Measurements from ENCODE around the gene GXYLT2. TPM values are rescaled to one million over a fixed set of nuclear protein-coding genes. Genes with fewer than 3 reads are reported as not detected.

Gene GXYLT2
- total RNA-seq, 6 donors from 2014 or later: 3.3 to 10.0 (median 5.9) TPM

DNA sequence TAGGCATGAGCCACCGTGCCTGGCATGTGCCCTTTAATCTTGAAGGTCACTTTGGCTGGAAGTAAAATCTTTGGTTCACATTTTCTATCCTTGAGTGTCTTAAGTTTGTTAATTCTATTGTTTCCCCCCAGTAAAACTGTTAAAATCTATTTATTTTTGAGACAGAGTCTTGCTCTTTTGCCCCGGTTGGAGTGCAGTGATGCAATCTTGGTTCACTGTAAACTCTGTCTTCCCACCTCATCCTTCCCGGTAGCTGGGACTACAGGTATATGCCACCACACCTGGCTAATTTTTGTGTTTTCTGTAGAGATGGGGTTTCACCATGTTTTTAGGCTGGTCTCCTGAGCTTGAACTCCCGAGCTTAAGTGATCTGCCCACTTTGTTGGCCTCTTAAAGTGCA is 116.5 kb downstream of the GXYLT2 start:
- Histone ChIP-seq H3K9me3 (no peaks in the 10 kb centered on the region), H3K27ac (no peak overlapping the region), H3K36me3 (peaks cover 0 to 34% (median 10%) of the 10 kb centered on the region in 4 donors), H3K4me1 (peaks cover 35 to 68% (median 36%) of the 10 kb centered on the region in 4 donors), H3K4me3 (no peak overlapping the region), H3K27me3 (no peaks in the 10 kb centered on the region)
- DNase-seq: no peak
- ATAC-seq (ENCODE audit: low FRiP score in 2 of 2): no peak
- 73 to 78% methylated on average over 4 of the region's 4 CpGs for WGBS, 2 donors
- TF ChIP-seq CTCF (IDR thresholded peaks at IDR 0.05) (no peak), EP300 (IDR thresholded peaks at IDR 0.05) (no peak), POLR2A (IDR thresholded peaks at IDR 0.05) (no peak), POLR2AphosphoS5 (IDR thresholded peaks at IDR 0.05) (no peak)

DNA sequence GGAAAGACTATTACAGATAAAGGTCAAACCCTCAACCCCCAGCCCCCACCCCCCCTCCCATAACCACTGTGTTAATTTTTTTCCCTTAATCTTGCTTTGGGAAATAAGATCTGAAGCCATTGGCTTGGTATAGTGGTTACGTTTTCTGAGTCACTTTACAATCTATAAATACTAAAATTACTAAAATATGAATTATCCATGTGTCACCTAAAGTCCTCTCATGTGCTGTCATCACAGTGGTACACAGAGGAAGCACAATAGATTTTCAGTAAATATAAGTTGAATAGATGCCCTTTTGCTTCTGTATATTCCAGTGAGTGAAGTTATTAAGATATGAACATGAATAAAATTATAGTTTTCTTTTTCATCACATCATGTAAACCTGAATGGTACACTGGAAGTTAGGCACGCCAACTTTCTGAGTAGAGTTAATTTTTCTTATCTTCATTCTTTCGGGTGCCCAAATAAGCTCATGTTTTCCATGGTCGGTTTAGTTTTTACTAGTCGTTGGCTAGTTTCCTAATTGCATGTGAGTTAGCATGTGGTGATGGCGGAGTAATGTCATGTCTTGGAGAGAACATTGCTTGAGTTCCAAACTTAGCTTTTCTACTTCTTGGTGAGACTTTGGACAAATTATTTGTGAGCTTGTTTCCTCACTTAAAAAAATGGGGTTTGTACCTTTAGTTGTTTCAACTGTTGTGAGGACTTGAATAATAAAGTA is 120.3 kb downstream of the GXYLT2 start:
- Histone ChIP-seq H3K4me1 (peaks cover 5 to 46% (median 16%) of the 10 kb centered on the region in 4 donors), H3K36me3 (peaks cover 0 to 24% (median 3%) of the 10 kb centered on the region in 4 donors), H3K27me3 (no peaks in the 10 kb centered on the region), H3K27ac (no peak overlapping the region), H3K4me3 (no peak overlapping the region), H3K9me3 (no peaks in the 10 kb centered on the region)
- DNase-seq (no peak), ATAC-seq (ENCODE audit: low FRiP score in 2 of 2) (no peak)
- 60 to 78% methylated on average over 6 of the region's 6 CpGs for WGBS, 2 donors
- no peak for TF ChIP-seq CTCF (IDR thresholded peaks at IDR 0.05)
- TF ChIP-seq POLR2AphosphoS5 (IDR thresholded peaks at IDR 0.05): no peak
- no peak for TF ChIP-seq POLR2A (IDR thresholded peaks at IDR 0.05)
- TF ChIP-seq EP300 (IDR thresholded peaks at IDR 0.05): no peak

DNA sequence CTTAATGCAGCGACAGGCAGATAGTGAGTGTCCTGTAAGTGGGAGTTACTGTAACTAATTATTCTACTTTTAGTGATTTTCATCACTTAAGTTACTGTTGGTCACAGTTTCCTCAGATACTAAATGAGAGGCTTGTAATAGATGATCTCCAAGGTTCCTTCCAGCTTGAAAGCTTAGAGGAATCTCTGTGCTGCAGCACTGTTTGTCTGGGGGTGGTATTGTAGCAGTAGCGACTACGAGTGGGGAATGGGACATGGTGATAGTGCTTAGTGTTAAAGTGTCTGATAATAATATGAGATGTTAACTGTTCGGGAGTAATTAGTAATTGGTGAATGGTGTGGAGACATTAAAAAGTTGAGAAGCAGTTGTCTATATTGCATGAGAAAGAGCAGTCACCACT is 121.2 kb downstream of the GXYLT2 start:
- no peak for DNase-seq
- TF ChIP-seq POLR2AphosphoS5 (IDR thresholded peaks at IDR 0.05): no peak
- no peak for TF ChIP-seq POLR2A (IDR thresholded peaks at IDR 0.05)
- no peak for TF ChIP-seq EP300 (IDR thresholded peaks at IDR 0.05)
- TF ChIP-seq CTCF (IDR thresholded peaks at IDR 0.05): no peak
- ATAC-seq (ENCODE audit: low FRiP score in 2 of 2): no peak
- H3K4me3 ChIP-seq: no peak overlapping the region
- no peaks in the 10 kb centered on the region for H3K27me3 ChIP-seq
- H3K27ac ChIP-seq: no peak overlapping the region
- no peaks in the 10 kb centered on the region for H3K9me3 ChIP-seq
- H3K4me1 ChIP-seq: peaks cover 4 to 43% (median 12%) of the 10 kb centered on the region in 4 donors
- WGBS, 2 donors: 84 to 90% methylated on average over 4 of the region's 4 CpGs
- peaks cover 0 to 24% (median 0%) of the 10 kb centered on the region in 4 donors for H3K36me3 ChIP-seq

DNA sequence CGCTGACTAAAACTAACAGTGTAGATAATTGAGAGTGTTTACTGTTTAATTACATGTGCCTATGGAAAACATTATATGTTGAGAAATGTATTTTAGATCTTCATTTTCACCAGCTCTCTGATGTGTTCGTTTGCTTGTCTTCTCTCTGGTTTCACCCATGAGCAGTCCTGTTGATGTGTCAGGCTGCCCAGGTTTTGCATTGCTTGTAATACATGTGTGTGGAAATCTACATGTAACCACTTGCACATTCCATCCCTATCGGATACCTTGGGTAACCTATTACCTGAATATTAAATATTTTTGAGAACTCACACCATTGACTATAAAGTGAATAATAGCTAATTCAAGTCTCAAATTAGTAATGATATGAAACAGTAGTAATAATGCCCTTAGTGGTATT is 121.9 kb downstream of the GXYLT2 start:
- no peak overlapping the region for H3K4me3 ChIP-seq
- no peaks in the 10 kb centered on the region for H3K9me3 ChIP-seq
- no peaks in the 10 kb centered on the region for H3K27me3 ChIP-seq
- ATAC-seq (ENCODE audit: low FRiP score in 2 of 2) (no peak), DNase-seq (no peak)
- 70 to 83% methylated on average over 3 of the region's 3 CpGs for WGBS, 2 donors
- peaks cover 0 to 24% (median 0%) of the 10 kb centered on the region in 4 donors for H3K36me3 ChIP-seq
- H3K4me1 ChIP-seq: peaks cover 4 to 41% (median 11%) of the 10 kb centered on the region in 4 donors
- H3K27ac ChIP-seq: no peak overlapping the region
- TF ChIP-seq EP300 (IDR thresholded peaks at IDR 0.05) (no peak), POLR2A (IDR thresholded peaks at IDR 0.05) (no peak), POLR2AphosphoS5 (IDR thresholded peaks at IDR 0.05) (no peak), CTCF (IDR thresholded peaks at IDR 0.05) (no peak)

- WGBS, 2 donors: 91% methylated on average over 6 of the region's 6 CpGs
- ATAC-seq (ENCODE audit: low FRiP score in 2 of 2): no peak
- Histone ChIP-seq H3K27me3 (no peaks in the 10 kb centered on the region), H3K9me3 (no peaks in the 10 kb centered on the region), H3K27ac (no peak overlapping the region), H3K4me3 (no peak overlapping the region), H3K36me3 (peaks cover 0 to 24% (median 0%) of the 10 kb centered on the region in 4 donors), H3K4me1 (peaks cover 4 to 41% (median 11%) of the 10 kb centered on the region in 4 donors)
- TF ChIP-seq CTCF (IDR thresholded peaks at IDR 0.05): no peak
- DNase-seq: no peak
These were observed 122.3 kb downstream of the GXYLT2 start for GRCh38 chr3:73010158-73010557.
